GM19023 (cell line): ENCODE measurements around the gene MFRP.

Experiments
- ATAC-seq: cut with Tn5 transposase; IDR thresholded peaks from one replicate; pipeline ENCODE4 v1.9.1; 2021; ENCODE audit warnings: mild to moderate bottlenecking, moderate library complexity; ENCODE audit not compliant: unreplicated experiment

MFRP gene

DNA sequence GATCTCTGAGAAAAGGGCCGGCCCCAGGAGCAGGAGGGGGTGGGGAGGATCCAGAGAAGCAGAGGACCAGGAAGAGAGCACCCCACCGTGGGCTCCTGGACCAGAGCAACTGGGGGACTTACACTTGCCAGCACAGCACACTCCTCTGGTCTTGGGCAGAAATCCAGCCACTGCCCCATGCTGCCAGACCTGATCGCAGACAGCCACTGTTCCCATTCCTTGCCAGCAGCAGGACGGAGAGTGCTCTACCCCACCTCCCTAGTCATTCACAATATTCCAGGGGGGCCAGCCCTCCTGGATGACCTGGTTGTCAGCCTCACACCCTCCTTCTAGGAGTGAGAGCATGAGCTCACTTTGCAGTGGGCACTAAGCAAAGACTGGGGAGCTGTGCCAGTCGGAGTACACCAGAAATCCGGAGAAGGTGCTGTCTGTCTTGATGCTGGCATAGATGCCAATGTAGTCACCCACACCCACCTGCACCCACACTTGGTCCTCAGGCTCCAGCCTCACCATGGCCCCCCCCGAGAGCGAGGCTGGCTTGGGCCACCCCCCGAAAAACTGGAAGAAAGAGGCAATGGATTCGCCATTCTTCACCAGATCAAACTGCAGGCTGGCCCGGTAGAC lies 7.4 kb downstream of the MFRP start:
- no peak for ATAC-seq

DNA sequence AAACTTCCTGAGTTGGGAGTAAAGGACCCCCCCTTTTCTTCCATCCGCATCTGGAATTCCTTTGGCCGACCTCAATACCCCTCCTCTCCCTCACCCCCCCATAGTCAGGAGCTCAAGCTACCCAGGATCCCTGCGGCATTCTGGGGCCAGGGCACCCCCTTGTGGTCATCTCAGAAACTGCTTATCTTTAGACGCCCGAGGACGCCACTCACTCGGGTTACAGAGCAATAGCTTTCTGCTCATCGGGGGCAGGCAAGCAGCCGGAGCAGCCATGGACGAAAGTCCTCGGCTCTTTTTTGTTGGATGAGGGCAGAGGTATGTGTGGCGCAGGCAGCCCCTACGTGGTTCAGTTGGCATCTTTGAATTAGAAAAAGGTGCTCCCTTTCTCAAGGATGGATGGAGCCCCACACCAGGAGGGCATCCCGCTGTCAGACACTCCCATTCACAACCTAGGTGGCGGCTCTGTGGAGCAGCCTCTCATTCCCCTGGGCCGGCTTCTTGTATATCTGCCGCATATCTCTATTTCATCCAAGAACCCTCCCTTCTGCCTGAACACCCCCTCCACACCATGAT lies 8.1 kb downstream of the MFRP start:
- ATAC-seq, result no peak

DNA sequence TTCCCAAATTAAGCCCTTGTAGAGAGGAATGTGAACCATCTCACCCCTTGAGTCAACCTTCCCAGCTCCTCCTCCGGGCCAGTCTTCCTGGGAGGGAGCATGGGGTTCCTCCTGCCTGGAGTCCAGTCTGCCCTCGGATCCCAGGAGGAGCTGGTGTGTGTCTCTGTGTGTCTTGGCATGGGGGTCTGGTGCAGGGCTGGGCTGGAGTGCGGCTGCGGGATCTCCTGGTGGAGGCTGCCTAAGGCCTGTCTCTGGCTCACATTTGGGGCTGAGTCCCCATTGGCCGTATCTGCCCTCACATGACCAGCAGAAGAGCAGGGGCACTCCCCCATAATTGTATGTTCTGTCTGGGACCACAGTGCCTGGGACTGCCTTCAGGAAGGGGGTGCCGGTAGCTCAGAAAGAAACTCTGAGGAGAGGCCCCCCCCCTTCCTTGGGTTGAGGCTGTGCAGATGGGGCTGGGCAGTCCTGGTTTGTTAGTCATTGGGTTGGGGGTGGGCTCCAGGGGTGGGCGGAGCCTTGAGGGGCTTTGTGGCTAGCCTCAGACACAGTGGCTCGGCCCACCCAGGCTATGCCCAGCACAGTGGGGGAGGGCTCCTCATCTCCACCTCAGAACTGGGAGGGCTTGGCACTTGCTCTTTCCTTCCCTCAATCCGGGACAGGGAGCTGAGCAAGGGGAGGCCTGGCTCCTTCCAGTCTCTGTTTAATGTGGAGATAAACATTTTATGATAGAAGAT lies 8.8 kb downstream of the MFRP start:
- ATAC-seq, result no peak

DNA sequence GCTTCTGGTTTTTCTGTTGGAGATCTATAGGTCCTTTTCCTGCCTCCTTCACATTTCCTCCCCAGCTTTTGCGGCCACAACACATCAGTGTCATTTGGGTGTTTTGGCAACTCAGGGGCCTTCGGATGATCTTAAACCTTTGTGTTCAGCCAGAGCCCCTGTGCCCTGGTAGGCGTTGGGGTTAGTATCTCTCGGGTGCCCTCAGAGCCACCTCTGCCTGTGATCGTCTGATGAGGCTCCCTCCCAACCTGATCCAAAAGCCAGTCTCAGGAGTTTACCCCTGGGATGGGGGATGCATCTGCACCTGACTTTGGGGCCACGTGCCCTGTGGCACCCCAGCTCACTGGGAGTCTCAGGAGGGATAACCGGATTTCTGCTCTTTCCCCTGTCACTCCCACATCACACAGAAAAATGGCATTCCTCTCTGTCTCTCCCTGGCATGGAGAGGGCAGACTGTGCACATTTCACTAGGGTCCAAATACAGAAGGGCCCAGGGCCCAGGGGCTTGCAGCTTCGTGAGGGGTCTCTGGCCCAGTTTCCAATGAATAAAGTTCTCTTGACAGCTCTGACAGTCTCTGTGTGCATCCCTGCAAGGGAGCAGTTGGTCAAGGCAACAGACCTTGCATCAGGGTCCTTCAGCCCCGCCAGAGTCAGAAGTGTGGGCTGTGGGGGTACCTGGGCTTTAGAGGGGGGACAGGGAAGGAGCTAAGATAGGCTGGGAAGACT lies 9.6 kb downstream of the MFRP start:
- no peak for ATAC-seq

DNA sequence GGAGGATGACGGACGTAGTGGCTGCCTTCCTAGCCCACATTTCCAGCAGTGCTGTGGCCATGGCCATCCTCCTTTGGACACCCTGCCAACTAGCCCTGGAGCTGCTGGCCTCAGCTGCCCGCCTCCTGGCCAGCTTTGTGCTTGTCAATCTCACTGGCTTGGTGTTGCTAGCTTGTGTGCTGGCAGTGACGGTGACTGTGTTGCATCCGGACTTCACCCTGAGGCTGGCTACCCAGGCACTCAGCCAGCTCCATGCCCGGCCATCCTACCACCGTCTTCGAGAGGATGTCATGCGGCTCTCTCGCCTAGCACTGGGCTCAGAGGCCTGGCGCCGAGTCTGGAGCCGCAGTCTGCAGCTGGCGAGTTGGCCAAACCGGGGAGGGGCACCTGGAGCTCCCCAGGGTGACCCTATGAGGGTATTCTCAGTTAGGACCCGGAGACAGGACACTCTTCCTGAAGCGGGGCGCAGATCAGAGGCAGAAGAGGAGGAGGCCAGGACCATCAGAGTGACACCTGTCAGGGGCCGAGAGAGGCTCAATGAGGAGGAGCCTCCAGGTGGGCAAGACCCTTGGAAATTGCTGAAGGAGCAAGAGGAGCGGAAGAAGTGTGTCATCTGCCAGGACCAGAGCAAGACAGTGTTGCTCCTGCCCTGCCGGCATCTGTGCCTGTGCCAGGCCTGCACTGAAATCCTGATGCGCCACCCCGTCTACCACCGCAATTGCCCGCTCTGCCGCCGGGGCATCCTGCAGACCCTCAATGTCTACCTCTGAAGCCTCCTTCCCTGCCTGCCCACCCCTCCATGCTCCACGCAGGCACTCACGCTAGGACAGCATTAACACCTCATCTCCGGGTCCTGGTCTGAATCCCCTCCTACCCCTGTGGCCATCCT lies 10.6 kb downstream of the MFRP start:
- no peak for ATAC-seq

DNA sequence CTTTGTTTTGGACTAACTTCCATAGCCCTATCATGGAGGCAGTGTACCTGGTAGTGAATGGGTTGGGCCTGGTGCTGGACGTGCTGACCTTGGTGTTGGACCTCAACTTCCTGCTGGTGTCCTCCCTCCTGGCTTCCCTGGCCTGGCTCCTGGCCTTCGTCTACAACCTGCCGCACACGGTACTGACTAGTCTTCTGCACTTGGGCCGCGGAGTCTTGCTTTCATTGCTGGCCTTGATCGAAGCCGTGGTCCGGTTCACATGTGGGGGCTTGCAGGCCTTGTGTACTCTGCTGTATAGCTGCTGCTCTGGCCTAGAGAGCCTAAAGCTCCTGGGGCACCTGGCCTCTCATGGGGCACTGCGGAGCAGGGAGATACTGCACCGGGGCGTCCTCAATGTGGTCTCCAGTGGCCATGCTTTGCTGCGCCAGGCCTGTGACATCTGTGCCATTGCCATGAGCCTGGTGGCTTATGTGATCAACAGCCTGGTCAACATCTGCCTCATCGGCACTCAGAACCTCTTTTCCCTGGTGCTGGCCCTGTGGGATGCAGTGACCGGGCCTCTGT lies 11.3 kb downstream of the MFRP start:
- ATAC-seq, result no peak

DNA sequence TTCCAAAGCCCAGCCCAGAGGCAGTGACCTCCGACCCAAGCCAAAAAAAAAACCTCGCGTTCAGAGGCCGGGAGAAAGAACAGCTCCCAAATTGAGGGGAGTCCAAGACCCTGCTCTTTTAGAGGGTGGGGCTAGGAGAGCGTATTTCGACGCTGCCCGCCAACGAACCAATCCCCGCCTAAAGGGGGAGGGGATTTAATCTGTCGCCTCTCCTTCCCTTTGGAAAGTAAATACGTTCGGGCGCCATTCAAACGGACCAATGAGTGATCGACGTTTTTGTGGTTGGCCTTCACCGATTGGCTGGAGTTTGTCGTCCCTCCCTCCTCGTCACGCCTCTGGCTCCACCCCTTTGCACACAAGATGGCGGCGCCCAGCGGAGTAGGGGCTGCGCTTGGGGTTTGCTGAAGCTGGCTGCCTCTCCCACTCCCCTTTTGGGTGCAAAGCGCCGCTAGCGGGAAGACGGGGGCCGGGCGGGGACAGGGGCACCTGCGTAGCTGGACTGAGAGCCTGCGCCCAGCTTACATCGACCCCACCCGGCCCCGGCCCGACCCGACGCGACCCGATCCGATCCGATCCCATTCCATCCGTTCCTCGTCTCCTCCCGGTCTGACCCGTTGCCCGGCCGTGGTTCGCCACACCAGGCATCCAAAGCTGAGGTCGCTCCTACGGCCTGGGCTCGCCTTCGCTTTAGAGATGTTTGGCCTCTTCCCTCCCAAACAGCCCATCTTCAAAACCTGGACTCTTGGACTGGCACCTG lies 12.2 kb downstream of the MFRP start, which contains the start of gene RNF26:
TSS of gene RNF26 (plus strand) at position 354 of the 757 bp plus-strand sequence. CDS start 596 bp downstream, outside the sequence.
- ATAC-seq, result peak; percentile 92

DNA sequence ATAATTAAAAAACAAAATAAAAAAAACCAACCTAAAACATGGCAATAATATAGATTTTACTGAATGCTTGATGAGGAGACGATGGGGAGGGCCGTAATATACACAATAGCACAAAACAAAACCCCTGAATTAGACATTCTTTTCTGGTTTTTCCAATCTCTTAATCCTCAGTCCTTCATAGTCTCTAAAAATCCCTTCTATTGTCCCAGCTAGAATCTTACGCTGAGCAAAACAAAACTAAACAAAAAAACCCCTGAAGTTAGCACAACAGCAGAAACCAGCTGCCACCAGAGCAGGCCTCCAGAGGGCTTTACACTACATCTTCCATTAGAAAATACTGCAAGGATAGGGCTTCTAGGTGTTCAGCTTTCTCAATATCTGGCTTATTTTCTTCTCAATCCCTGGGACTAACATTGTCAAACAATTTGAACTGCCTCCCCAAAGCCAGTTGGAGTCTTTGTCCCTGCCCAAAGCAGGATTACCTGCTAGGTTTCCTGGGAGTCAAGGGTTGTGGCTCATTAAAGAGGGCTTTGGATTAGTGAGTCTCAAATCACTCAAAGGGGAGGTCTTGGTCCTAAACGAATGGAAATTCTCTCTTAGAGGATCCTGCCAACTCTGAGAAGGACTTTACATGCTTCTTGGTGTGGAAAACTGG lies 14.3 kb downstream of the MFRP start:
- no peak for ATAC-seq

DNA sequence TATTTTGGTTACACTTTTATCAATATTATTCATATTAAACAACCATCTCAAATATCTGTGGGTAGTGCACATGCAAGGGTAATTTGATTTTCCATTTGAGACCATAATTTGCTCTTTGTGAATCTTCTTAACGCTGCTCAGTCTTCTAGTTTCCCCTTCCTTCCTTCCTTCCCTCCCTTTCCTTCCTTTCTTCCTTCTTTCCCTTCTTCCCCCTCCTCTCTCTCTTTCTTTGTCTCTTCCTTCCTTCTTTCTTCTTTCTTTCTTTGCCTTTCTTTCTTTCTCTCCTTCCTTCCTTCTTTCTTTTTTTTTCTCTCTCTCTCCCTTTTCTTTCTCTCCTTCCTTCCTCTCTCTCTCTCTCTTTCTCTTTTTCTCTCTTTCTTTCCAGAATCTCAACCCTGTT lies 16.3 kb downstream of the MFRP start:
- no peak for ATAC-seq

DNA sequence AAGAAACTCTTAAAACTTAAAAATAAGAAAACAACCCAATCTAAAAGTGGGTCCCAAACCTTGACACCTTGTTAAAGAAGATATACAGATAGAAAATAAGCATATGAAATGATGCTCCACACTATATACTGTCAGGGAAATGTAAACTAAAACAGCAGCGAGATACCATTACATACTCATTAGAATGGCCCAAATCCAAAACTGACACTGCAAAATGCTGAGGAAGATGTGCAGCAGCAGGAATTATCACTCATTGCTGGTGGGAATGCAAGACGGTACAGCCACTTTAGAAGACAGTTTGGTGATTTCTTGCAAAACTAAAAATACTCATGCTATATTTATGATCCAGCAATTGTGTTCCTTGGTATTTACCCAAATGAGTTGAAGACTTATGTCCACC lies 17.2 kb downstream of the MFRP start:
- ATAC-seq, result no peak

DNA sequence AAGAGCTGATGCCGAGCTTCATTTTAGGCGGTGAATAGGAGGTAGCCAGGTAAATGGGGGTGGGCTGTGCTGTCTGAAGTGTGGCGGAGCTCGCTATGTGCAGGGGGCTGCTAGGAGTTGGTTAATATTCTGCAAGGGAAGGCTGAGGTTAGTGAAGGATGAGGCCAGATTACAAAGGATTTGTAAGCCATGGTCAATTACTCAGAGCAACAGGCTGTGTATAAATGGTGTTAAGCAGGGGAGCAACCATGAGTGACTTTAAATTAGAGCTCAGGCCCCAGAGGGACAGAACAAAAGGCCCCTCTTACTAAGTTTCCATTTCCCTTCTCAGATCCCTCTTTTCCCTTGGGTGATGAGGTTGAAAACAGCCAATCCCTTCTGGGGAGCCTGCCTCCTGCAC lies 22.3 kb downstream of the MFRP start:
- ATAC-seq, result no peak

DNA sequence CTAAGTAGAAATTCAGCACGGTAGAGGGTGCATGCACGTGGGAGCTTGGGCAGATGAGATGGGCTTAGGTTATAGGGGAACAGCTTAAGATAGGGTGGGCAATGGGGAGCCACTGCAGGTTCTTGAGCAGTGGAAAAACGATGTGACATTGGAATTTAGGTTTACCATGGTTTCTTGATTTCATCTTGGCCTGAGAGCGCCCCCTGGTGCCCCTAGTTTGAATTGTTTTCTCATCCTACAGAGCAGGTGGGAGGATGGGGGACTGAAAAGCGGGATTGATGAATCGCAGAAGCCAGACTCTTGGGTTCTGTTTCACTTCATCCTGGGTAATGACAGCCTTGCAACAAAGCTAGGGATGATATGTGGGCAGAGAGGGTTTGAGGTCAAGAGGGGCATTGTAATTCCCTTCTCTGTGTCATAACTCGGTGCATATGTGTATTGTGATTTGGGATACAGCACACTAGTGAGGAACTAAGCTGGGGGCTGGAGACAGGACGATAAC lies 22.9 kb downstream of the MFRP start:
- no peak for ATAC-seq

DNA sequence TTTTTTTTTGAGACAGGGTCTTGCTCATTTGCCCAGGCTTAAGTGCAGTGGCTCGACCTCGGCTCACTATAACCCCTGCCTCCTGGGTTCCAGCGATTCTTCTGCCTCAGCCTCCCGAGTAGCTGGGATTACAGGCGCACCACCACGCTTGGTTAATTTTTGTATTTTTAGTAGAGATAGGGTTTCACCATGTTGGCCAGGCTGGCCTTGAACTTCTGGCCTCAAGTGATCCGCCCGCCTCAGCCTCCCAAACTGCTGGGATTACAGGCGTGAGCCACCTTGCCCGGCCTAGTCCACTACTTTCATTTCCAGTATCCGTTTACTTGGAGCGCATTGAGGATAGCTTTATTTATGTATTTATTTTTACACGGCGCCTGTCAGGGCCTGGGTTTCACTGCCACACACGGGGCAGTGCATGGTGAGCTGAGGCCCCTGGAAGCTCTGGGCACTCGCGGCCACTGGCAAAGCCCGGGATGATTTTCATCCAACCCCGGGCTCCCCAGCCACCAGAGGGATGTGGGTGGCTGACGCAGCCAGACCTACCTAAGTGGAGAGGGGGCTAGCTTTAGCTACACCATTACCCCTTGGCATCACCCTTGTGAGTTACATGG lies 23.5 kb downstream of the MFRP start:
- ATAC-seq, result no peak

DNA sequence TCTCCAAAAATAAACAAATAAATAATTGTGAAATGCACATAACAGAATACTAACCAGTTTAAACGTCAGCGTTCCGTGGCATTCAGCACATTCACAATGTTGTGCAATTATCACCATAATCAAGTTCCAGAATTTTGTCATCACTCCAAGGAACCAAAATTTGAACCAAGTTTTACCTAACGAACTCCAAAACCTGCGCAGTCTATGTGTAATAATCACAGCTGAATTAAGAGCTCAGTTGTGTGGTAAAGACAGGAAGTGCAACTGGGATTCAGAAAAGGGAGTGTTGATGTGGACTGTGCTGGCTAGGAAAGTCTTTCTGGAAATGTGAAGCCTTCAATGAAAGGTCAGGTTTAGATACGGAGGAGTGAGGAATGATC lies 24.2 kb downstream of the MFRP start:
- no peak for ATAC-seq

DNA sequence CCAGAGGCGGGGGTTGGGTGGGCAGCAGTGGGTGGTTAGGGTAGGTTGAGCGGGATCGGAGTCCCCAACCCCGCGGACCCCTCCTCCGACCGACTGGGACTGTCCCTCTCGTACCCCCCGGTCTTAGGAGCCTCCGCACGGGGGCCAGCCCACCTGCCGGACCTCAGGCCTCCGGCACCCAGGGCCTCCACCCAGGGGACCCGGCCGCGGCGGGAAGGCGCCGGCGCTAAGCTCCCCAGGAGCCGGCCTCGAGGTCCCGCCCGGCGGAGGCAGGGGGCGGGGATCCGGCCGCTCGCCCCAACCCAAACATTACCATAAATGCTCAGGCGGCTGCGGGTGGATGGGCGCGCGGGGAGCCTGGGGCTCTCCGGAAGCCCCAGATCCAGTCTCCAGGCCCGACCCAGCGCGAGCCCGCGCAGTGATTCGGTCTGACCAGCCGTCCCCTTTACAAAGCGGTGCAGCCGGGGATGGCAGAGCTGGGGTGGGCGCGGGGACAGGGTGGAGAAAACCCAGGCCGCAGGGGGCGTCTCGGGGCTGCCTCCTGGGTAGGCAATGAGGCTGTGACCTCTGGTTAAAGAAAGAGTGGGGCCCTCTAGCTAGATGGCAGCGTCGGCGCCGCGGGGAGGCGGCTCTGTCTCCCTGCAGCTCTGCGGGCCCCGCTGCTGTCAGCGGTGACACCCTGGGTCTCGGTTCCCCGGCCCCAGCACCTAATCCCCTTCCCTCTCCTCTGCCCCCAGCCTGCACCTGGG lies 25.6 kb downstream of the MFRP start:
- ATAC-seq, result peak; percentile 42

DNA sequence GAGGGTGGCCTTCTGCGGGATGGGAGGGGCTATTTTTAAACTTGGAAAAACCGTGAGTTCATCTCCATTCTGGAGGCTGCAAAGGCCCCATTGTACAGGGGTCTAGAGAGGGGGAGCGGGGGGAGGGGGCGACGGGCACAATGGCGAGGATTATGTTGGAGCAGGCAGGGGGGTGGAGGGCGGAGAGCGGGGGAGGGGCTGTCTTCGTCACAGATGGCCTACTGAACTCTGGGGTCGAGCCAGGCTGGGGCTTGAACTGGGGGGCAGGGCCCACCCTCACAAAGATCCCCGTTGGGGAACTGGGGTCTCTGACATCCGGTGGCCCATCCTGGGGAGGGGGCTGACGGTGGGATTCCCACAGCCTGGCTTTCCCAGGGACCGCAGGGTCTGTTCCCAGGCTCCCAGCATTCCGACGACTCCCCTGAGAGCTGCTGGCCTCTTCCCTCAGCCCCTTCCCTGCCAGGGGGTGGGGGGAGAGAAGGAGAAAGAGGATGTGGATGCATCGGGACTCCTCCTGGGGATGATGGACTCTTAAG lies 26.2 kb downstream of the MFRP start:
- no peak for ATAC-seq

DNA sequence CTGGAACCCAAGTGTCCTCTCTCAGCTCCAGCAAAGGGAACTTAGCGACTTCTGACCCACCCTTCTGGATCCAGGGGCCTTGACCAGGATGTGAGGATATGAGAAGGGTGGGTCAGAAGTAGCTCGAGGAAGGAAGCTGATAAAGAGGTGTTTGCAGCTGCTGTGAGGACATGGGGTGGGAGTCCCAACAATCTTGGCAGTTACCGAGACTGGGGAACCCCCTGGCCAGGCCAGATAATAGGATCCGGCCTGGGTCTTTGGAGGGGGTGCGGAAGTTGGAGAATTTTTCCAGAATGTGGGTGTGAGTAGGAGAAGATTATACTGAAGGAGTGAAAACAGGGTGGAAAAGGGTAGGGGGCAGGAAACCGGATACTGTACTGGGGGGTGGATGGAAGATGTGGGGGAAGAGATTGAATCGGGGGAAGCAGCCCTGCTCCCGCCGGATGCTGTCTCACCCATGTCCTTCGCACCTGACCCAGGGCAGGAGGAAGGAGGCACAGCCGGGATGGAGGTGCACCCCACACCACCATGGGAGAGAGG lies 26.7 kb downstream of the MFRP start:
- ATAC-seq, result no peak
